Activated B cell treated with CpG ODN at 0.5 μM for 24 hours (primary cell): ENCODE results near the gene SLC22A5. TPM values are rescaled to one million over a fixed set of nuclear protein-coding genes. Genes with fewer than 3 reads are reported as not detected.

Experiments
- ATAC-seq: fragments of 200-7000 bp; cut with Tn5 transposase; one replicate; pipeline ENCODE4 v1.10.0; 2021; ENCODE audit warnings: low read depth, mild to moderate bottlenecking, moderate library complexity
- CTCF ChIA-PET: fragments of 350-600 bp; sonication (Branson Sonifier 250); formaldehyde crosslinking; loops from one replicate; lab custom pipeline; 2021; ENCODE audit warnings: antibody characterized with exemption; lab: Charles Lee
- POLR2A ChIA-PET: fragments of 350-600 bp; sonication (Branson Sonifier 250); formaldehyde crosslinking; loops from one replicate; lab custom pipeline; 2021; ENCODE audit warnings: antibody characterized with exemption; lab: Charles Lee
- DNase-seq: peaks from one replicate; pipeline ENCODE4 v3.0.0; 2022
- H3K27ac Mint-ChIP-seq: one replicate; pipeline ENCODE4 v1.8.0; 2020; ENCODE audit warnings: mixed read lengths
- H3K27me3 Mint-ChIP-seq: one replicate; pipeline ENCODE4 v1.8.0; 2021; ENCODE audit warnings: mixed read lengths
- H3K36me3 Mint-ChIP-seq: one replicate; pipeline ENCODE4 v1.8.0; 2021; ENCODE audit warnings: low read depth, mixed read lengths
- H3K4me1 Mint-ChIP-seq: one replicate; pipeline ENCODE4 v1.8.0; 2021; ENCODE audit warnings: mixed read lengths
- H3K4me3 Mint-ChIP-seq: one replicate; pipeline ENCODE4 v1.8.0; 2020; ENCODE audit warnings: mild to moderate bottlenecking, mixed read lengths
- H3K9me3 Mint-ChIP-seq: one replicate; pipeline ENCODE4 v1.8.0; 2020; ENCODE audit warnings: mixed read lengths
- intact Hi-C: fragments of 100-400 bp; cut with micrococcal nuclease; formaldehyde crosslinking; loops from one replicate; pipeline ENCODE4 v1.15.1; 2024
- total RNA-seq: library from RNA; stranded (reverse); gene quantifications from 2 replicates; pipeline ENCODE4 v1.2.3, GENCODE V29; 2022
- TF ChIP-seq, protein P1 (sequence below): fragments of 200-600 bp; IDR thresholded peaks from one replicate; pipeline ENCODE4 v1.8.0; 2022; ENCODE audit warnings: antibody characterized with exemption, mild to moderate bottlenecking

SLC22A5 gene
- total RNA-seq, 1 donor from 2014 or later: 6.6 TPM

DNA sequence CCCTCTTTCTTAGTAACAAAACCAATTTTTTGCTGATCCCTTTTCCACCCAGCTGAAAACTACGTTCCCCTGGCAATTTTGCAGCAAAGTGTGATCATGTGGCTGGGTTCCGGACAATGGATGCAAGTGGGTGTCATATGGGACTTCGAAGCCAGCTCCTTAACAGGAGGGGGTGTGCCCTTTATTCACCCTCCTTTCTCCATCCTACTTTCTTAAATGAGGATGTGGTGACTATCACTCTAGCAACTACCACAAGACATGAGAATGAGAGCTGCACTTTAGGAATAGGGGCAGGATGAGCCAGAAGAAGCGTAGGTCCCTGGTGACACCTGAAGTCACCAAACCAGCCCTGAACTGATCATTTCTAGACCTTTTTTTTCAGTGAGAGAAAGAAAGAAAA, 62.1 kb downstream of the SLC22A5 start:
- intact Hi-C loops: no loop called here
- DNase-seq: no peak
- H3K4me1 Mint-ChIP-seq: peaks cover 81% of the 10 kb centered on the region
- H3K27ac Mint-ChIP-seq: peak overlapping the region; percentile 64
- POLR2A ChIA-PET: interaction anchor here (1.0 to 11.6 kb wide), 6 partner anchors 21 to 61 kb away, joined by 3 to 461 read pairs (median 6); partner anchors contain the start of gene IRF1
- H3K36me3 Mint-ChIP-seq: peaks cover 30% of the 10 kb centered on the region
- H3K9me3 Mint-ChIP-seq: no peaks in the 10 kb centered on the region
- ATAC-seq: no peak
- TF ChIP-seq, protein P1, sequence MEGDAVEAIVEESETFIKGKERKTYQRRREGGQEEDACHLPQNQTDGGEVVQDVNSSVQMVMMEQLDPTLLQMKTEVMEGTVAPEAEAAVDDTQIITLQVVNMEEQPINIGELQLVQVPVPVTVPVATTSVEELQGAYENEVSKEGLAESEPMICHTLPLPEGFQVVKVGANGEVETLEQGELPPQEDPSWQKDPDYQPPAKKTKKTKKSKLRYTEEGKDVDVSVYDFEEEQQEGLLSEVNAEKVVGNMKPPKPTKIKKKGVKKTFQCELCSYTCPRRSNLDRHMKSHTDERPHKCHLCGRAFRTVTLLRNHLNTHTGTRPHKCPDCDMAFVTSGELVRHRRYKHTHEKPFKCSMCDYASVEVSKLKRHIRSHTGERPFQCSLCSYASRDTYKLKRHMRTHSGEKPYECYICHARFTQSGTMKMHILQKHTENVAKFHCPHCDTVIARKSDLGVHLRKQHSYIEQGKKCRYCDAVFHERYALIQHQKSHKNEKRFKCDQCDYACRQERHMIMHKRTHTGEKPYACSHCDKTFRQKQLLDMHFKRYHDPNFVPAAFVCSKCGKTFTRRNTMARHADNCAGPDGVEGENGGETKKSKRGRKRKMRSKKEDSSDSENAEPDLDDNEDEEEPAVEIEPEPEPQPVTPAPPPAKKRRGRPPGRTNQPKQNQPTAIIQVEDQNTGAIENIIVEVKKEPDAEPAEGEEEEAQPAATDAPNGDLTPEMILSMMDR: no peak
- H3K4me3 Mint-ChIP-seq: peak overlapping the region; percentile 60
- CTCF ChIA-PET: interaction anchor here (0.7 to 2.2 kb wide), 3 partner anchors 11 to 58 kb away, joined by 3 to 6 read pairs (median 4); partner anchors contain the start of gene IRF1
- no peaks in the 10 kb centered on the region for H3K27me3 Mint-ChIP-seq

DNA sequence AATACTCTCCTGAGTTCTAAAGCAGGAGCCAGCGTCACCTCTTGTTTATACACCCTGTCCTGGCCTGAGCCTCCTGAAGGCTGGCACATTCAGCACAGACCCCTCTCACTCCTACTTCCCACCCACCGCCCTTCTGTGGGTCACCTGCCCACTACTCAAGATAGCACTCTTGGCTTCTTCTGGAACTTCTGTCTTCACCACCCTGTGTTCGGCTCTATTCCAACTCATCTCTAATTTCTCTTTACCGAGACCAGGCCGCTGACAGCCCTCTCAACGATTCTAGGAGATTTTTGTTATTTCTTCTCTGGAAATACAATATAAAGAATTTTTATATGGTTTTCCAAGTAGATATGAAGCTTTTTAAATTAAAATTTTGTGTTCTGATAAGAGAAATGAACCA, 63.6 kb downstream of the SLC22A5 start:
- DNase-seq (no peak), ATAC-seq (no peak)
- TF ChIP-seq, protein P1: no peak
- CTCF ChIA-PET: interaction anchor here (2.1 kb wide), 1 partner anchor 47 kb away, joined by 4 read pairs; no protein-coding TSS in a partner anchor
- POLR2A ChIA-PET: interaction anchor here (0.6 to 11.6 kb wide), 2 partner anchors 17 to 48 kb away, joined by 4 to 159 read pairs; no protein-coding TSS in a partner anchor
- H3K36me3 Mint-ChIP-seq: peaks cover 30% of the 10 kb centered on the region
- intact Hi-C loops: no loop called here
- H3K4me3 Mint-ChIP-seq: no peak overlapping the region
- H3K27me3 Mint-ChIP-seq: no peaks in the 10 kb centered on the region
- no peak overlapping the region for H3K27ac Mint-ChIP-seq
- H3K9me3 Mint-ChIP-seq: no peaks in the 10 kb centered on the region
- H3K4me1 Mint-ChIP-seq: peaks cover 81% of the 10 kb centered on the region

DNA sequence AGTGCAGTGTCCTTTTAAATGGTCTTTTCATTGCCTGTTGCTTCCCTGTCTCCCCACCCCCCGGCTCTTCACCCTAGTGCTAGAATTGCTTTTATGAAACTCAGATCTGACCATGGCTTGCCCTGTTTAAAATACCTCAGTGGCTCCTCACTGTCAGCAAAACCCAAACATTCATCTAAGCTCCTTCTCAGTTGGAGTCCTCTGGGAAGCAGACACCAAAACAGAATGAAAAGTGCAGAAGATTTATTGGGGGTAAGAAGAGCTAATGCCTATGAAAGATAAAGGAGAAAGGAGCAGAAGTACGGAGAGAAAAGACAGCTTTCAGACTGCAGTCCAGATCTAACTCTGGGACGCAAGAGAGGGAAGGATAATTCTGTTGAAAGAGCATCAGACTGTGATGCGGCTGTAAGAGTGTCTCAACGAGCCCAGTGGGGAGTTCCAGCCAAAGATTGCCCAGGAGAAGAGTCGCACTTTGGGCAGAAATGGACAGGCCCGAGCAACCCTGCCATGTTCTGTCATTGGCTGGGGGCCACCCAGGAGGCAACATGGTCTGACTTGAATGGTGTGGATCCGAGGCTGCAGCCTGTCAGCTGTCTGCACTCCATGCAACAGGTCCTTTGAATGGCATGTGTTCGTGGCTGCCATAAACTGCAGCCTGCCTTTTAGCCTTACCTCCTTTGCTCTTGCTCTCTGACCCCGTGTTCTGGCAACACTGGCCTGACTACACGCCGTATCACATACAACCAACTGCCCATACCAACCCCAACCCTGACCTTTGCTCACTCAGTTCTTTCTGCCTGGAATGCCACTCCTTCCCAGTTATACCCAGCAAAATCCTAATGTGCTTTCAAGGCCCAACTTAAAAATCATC, 65.1 kb downstream of the SLC22A5 start:
- ChIA-PET POLR2A (interaction anchor here (0.5 to 6.1 kb wide), 3 partner anchors 8 to 1496 kb away, joined by 3 to 39 read pairs (median 9); no protein-coding TSS in a partner anchor), CTCF (no interaction called here)
- peaks cover 30% of the 10 kb centered on the region for H3K36me3 Mint-ChIP-seq
- no peak for DNase-seq
- TF ChIP-seq, protein P1: no peak
- no peak for ATAC-seq
- no peaks in the 10 kb centered on the region for H3K27me3 Mint-ChIP-seq
- intact Hi-C loops: no loop called here
- no peaks in the 10 kb centered on the region for H3K9me3 Mint-ChIP-seq
- peaks cover 80% of the 10 kb centered on the region for H3K4me1 Mint-ChIP-seq
- H3K4me3 Mint-ChIP-seq: no peak overlapping the region
- no peak overlapping the region for H3K27ac Mint-ChIP-seq

DNA sequence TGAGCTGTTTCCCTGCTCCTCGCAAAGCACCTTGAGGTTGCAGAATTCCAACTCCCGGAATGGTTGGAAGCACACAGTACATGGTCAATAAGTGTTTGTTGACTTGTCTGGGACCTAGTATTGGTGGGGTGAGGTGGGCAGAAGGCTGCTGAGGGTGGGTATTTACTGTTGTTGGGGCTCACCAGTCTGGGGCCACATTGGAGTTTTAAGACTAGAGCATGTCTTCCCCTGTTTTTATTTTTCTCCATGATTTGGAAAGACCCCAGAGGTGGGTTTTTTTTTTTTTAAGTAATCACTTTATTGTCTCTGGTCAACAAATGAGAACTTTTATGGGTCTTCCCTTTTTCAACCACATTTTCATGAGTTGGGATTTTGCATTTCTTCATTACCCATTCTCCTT, 65.9 kb downstream of the SLC22A5 start:
- intact Hi-C loops: no loop called here
- H3K27me3 Mint-ChIP-seq: no peaks in the 10 kb centered on the region
- H3K36me3 Mint-ChIP-seq: peaks cover 29% of the 10 kb centered on the region
- ChIA-PET POLR2A (interaction anchor here (1.0 to 6.1 kb wide), 2 partner anchors 9 to 15 kb away, joined by 3 to 39 read pairs; no protein-coding TSS in a partner anchor), CTCF (interaction anchor here (1.2 to 2.0 kb wide), 2 partner anchors 9 to 55 kb away, joined by 3 to 6 read pairs; partner anchors contain the start of gene IRF1)
- H3K27ac Mint-ChIP-seq: no peak overlapping the region
- H3K9me3 Mint-ChIP-seq: no peaks in the 10 kb centered on the region
- DNase-seq (no peak), ATAC-seq (no peak)
- TF ChIP-seq, protein P1: no peak
- peaks cover 72% of the 10 kb centered on the region for H3K4me1 Mint-ChIP-seq
- no peak overlapping the region for H3K4me3 Mint-ChIP-seq

DNA sequence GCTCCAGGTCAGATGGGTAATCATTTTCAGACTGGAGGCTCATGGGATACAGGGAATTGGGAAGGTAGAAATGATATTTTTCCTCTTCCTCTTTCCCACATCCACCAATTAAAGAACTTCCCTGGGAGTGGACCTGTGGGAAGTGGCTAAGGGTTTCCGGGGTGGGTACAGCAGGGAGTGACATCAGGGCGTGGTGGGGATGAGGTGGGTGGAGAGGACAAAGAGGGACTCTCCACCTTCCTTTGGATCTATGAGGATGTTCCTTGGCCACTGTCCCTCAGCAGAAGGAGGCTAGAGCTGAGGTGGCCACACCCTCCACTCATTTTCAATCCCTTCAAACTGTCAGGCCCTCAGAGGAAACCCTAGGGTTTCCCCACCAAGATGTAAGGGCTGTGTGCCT, 66.4 kb downstream of the SLC22A5 start:
- H3K27me3 Mint-ChIP-seq: no peaks in the 10 kb centered on the region
- H3K36me3 Mint-ChIP-seq: peaks cover 32% of the 10 kb centered on the region
- TF ChIP-seq, protein P1: no peak
- DNase-seq (no peak), ATAC-seq (no peak)
- intact Hi-C loops: loop anchor here (2.0 kb wide), 1 partner anchor 15 kb away; no protein-coding TSS in a partner anchor
- H3K4me3 Mint-ChIP-seq: no peak overlapping the region
- ChIA-PET POLR2A (interaction anchor here (1.0 to 6.1 kb wide), 5 partner anchors 10 to 54 kb away, joined by 3 to 39 read pairs (median 13); partner anchors contain the start of gene IRF1), CTCF (interaction anchor here (1.2 to 2.0 kb wide), 2 partner anchors 10 to 54 kb away, joined by 3 to 6 read pairs; partner anchors contain the start of gene IRF1)
- H3K4me1 Mint-ChIP-seq: peaks cover 68% of the 10 kb centered on the region
- no peak overlapping the region for H3K27ac Mint-ChIP-seq
- H3K9me3 Mint-ChIP-seq: no peaks in the 10 kb centered on the region
